GM12878 (cell line): ENCODE results near the gene DARS1. TPM values are rescaled to one million over a fixed set of nuclear protein-coding genes. Genes with fewer than 3 reads are reported as not detected.

Source experiments
- ATAC-seq: fragments of 200-7000 bp; cut with Tn5 transposase; 3 replicates; pipeline ENCODE4 v1.9.1; 2020; ENCODE audit warnings: mild to moderate bottlenecking, moderate library complexity
- BruUV-seq: library from RNA; stranded (reverse); fragments of 400-500 nt; replicated peaks from 2 replicates; lab custom pipeline; 2021; lab: Mats Ljungman, UMichigan
- CTCF ChIA-PET: fragments of 300-600 bp; sonication (Branson Sonifier 250); formaldehyde crosslinking; extraction: SDS; loops from one replicate; lab custom pipeline; 2021; ENCODE audit warnings: inconsistent platforms; lab: Yijun Ruan, JAX
- POLR2A ChIA-PET: fragments of 350-600 bp; formaldehyde crosslinking; extraction: SDS; loops from one replicate; lab custom pipeline; 2021; ENCODE audit warnings: inconsistent platforms; lab: Charles Lee
- RAD21 ChIA-PET: fragments of 300-600 bp; sonication (Branson Sonifier 250); formaldehyde crosslinking; loops from one replicate; lab custom pipeline; 2023; ENCODE audit warnings: antibody characterized with exemption; ENCODE audit not compliant: unreplicated experiment; lab: Charles Lee
- SMC1A ChIA-PET: fragments of 300-600 bp; sonication (Branson Sonifier 250); formaldehyde crosslinking; loops from one replicate; lab custom pipeline; 2023; ENCODE audit not compliant: unreplicated experiment, uncharacterized antibody; lab: Charles Lee
- DNase-seq: peaks from one replicate; pipeline ENCODE4 v3.0.0-alpha.2; 2011; ENCODE audit warnings: low read depth, low spot score
- FAIRE-seq: peaks from 3 replicates; lab custom pipeline; 2011; peaks lifted over from hg19 to GRCh38; lab: Jason Lieb, UNC
- H2AFZ ChIP-seq: 2 replicates; pipeline ENCODE4 v1.6.0; 2011; ENCODE audit warnings: low read depth, low read length, control low read depth; ENCODE audit not compliant: control insufficient read depth
- H3K27ac ChIP-seq: 2 replicates; pipeline ENCODE4 v1.5.1; 2011; ENCODE audit warnings: control low read depth; ENCODE audit not compliant: control insufficient read depth, insufficient read depth
- H3K27me3 ChIP-seq, 2 experiments: replicated peaks in 1 of 2; 2 replicates each; pipeline versions ENCODE4 v1.6.0 to v1.6.1; 2011; ENCODE audit warnings: low read length in 1 of 2; ENCODE audit not compliant: control insufficient read depth in 2 of 2, insufficient read depth in 2 of 2
- H3K36me3 ChIP-seq, 2 experiments: 2 replicates each; pipeline ENCODE4 v1.5.1; 2011; ENCODE audit warnings: low read length in 1 of 2; ENCODE audit not compliant: control insufficient read depth in 2 of 2, insufficient read depth in 2 of 2
- H3K4me1 ChIP-seq: 2 replicates; pipeline ENCODE4 v1.6.1; 2011; ENCODE audit warnings: mild to moderate bottlenecking, low read length, moderate library complexity, mixed read lengths; ENCODE audit not compliant: control insufficient read depth, insufficient read depth
- H3K4me2 ChIP-seq: 2 replicates; pipeline ENCODE4 v1.6.0; 2011; ENCODE audit warnings: control low read depth; ENCODE audit not compliant: control insufficient read depth, insufficient read depth
- H3K4me3 ChIP-seq: fragments of 200-600 bp; sonication (generic); 2 replicates; pipeline ENCODE4 v1.5.1; 2016
- H3K79me2 ChIP-seq: 2 replicates; pipeline ENCODE4 v1.6.0; 2011; ENCODE audit warnings: low read length; ENCODE audit not compliant: control insufficient read depth, insufficient read depth
- H3K9ac ChIP-seq: 2 replicates; pipeline ENCODE4 v1.8.0; 2011; ENCODE audit warnings: low read length, control low read depth, mixed read lengths; ENCODE audit not compliant: control insufficient read depth, insufficient read depth
- H3K9me3 ChIP-seq: replicated peaks from 3 replicates; pipeline ENCODE4 v1.5.1; 2011; ENCODE audit warnings: mild to moderate bottlenecking, low read length; ENCODE audit not compliant: control insufficient read depth, insufficient read depth
- H4K20me1 ChIP-seq: 2 replicates; pipeline ENCODE4 v1.6.0; 2011; ENCODE audit not compliant: control insufficient read depth, insufficient read depth
- CREM ChIP-seq: IDR thresholded peaks from 2 replicates; pipeline ENCODE4 v1.6.1; 2014; ENCODE audit warnings: antibody characterized with exemption, low read depth
- E2F4 ChIP-seq: IDR thresholded peaks from 2 replicates; pipeline ENCODE4 v1.6.1; 2012; ENCODE audit warnings: low read depth, low read length, improper control_type of control experiment
- FOXK2 ChIP-seq: fragments of 450-650 bp; IDR thresholded peaks from 2 replicates; pipeline ENCODE4 v1.6.1; 2017; ENCODE audit warnings: mild to moderate bottlenecking, moderate library complexity
- FOXM1 ChIP-seq: IDR thresholded peaks from 2 replicates; pipeline ENCODE4 v1.6.1; 2012; ENCODE audit warnings: low read depth, mild to moderate bottlenecking, inconsistent platforms, low read length, moderate library complexity
- IRF3 ChIP-seq: fragments of 450-650 bp; IDR thresholded peaks from 2 replicates; pipeline ENCODE4 v1.6.1; 2014; ENCODE audit warnings: mild to moderate bottlenecking
- MAX ChIP-seq: IDR thresholded peaks from 2 replicates; pipeline ENCODE4 v1.6.1; 2012; ENCODE audit warnings: low read depth, low read length, improper control_type of control experiment
- NRF1 ChIP-seq: conservative IDR thresholded peaks from 2 replicates; pipeline ENCODE4 v1.6.1; 2011; ENCODE audit warnings: mild to moderate bottlenecking, low read depth, low read length, improper control_type of control experiment
- SMAD5 ChIP-seq: IDR thresholded peaks from 2 replicates; pipeline ENCODE4 v1.6.1; 2016; ENCODE audit warnings: antibody characterized with exemption, low read depth
- YY1 ChIP-seq: IDR thresholded peaks from 2 replicates; pipeline ENCODE4 v1.6.1; 2011; ENCODE audit warnings: low read depth, mild to moderate bottlenecking, low read length
- ZNF24 ChIP-seq: fragments of 450-650 bp; IDR thresholded peaks from 2 replicates; pipeline ENCODE4 v1.6.1; 2017; ENCODE audit warnings: antibody characterized with exemption, mild to moderate bottlenecking
- ZNF622 ChIP-seq: fragments of 450-650 bp; IDR thresholded peaks from 2 replicates; pipeline ENCODE4 v1.6.1; 2017; ENCODE audit warnings: mild to moderate bottlenecking, inconsistent platforms
- WGBS: methylation state at CpG from one replicate; pipeline ENCODE4 v1.1.6; 2016; ENCODE audit warnings: low lambda C conversion rate; ENCODE audit not compliant: insufficient replicate concordance, insufficient coverage; ENCODE audit errors: missing lambda C conversion rate; 5-methylcytosine and 5-hydroxymethylcytosine counted together
- in situ Hi-C: fragments of 300-500 bp; cut with MboI; formaldehyde crosslinking; loops from 9 replicates; pipeline ENCODE4 v1.14.3; 2018; ENCODE audit warnings: mixed read lengths
- intact Hi-C: fragments of 100-400 bp; cut with micrococcal nuclease; formaldehyde crosslinking; loops from one replicate; pipeline ENCODE4 v1.14.2; 2022; ENCODE audit not compliant: unreplicated experiment
- polyA plus RNA-seq, 11 experiments: library from polyadenylated mRNA; depleted of rRNA in 4 of 11; unstranded in 6 of 11; stranded (reverse) in 5 of 11; fragments of >200 nt; fragmentation: Nextera tagmentation in 4 of 11; fragmentation: Illumina TruSeq in 1 of 11; extraction: Ambion mirVana in 4 of 11; extraction: Trizol in 1 of 11; gene quantifications; 1 replicate in 1 of 11; 2 replicates in 10 of 11; pipeline versions ENCODE4 v1.2.1 to v1.2.3, GENCODE V29; 2011 to 2016; ENCODE audit warnings: inconsistent platforms in 2 of 11, missing spikeins in 2 of 11, low read depth in 1 of 11
- total RNA-seq, 4 experiments: library from RNA; depleted of rRNA in 3 of 4; stranded (reverse); fragments of >200 nt in 3 of 4; fragmentation: Illumina TruSeq in 1 of 4; extraction: Trizol in 1 of 4; gene quantifications; 2 replicates each; pipeline versions ENCODE4 v1.2.1 to v1.2.3, GENCODE V29; 2013 to 2021
- TF ChIP-seq, protein P1 (sequence below): IDR thresholded peaks from 2 replicates; pipeline ENCODE4 v1.6.1; 2012; ENCODE audit warnings: low read depth, low read length, improper control_type of control experiment
- TF ChIP-seq, protein P2 (sequence below), 3 experiments: IDR thresholded peaks in 2 of 3; conservative IDR thresholded peaks in 1 of 3; 2 replicates each; pipeline ENCODE4 v1.5.1; 2011; ENCODE audit warnings: low read depth in 3 of 3, low read length in 3 of 3, mild to moderate bottlenecking in 3 of 3, control low read depth in 2 of 3, moderate library complexity in 2 of 3, inconsistent platforms in 1 of 3, mixed read lengths in 1 of 3; ENCODE audit not compliant: control insufficient read depth in 2 of 3, insufficient read depth in 1 of 3; ENCODE audit errors: extremely low read depth in 1 of 3

Gene DARS1
- total and polyA plus RNA-seq, 10 of the 15 experiments (the other 5 are each of a cell fraction or from before 2014, with no cell fraction given) = 91.0 to 387 (median 137) TPM

DNA sequence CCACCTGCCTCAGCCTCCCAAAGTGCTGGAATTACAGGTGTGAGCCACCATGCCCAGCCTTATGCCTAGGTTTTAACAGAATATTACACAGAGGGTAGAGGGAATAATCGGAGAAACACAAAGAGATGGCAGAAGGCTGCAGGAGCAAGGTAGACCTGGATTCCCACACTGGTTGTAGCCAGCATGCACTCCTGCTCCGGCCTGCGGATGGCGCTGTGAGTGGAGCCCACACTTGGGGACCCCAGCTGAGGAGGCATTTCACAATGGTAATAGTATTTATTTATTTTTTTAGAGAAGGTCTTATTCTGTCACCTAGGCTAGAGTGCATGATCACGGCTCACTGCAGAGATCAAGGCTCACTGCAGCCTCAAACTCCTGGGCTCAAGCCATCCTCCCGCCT is 38.8 kb upstream of the DARS1 start:
- RAD21 ChIA-PET = interaction anchor here (1.5 to 13.8 kb wide), 2 partner anchors 9 to 31 kb away, joined by 3 to 348 read pairs; no protein-coding TSS in a partner anchor
- SMC1A ChIA-PET = interaction anchor here (1.0 to 25.6 kb wide), 5 partner anchors 8 to 39 kb away, joined by 3 to 961 read pairs (median 82); partner anchors contain the start of gene DARS1
- peaks cover 9% of the 10 kb centered on the region for H3K4me1 ChIP-seq
- H3K27me3 ChIP-seq = no peaks in the 10 kb centered on the region
- no peak overlapping the region for H3K27ac ChIP-seq
- no peak overlapping the region for H2AFZ ChIP-seq
- in situ Hi-C loops (no loop called here), intact Hi-C loops (no loop called here)
- no TSS peak for BruUV-seq
- TF ChIP-seq FOXK2 = no peak
- TF ChIP-seq ZNF24 = no peak
- no peak for TF ChIP-seq YY1
- no peak for TF ChIP-seq IRF3
- no peak for TF ChIP-seq ZNF622
- TF ChIP-seq, protein P1, sequence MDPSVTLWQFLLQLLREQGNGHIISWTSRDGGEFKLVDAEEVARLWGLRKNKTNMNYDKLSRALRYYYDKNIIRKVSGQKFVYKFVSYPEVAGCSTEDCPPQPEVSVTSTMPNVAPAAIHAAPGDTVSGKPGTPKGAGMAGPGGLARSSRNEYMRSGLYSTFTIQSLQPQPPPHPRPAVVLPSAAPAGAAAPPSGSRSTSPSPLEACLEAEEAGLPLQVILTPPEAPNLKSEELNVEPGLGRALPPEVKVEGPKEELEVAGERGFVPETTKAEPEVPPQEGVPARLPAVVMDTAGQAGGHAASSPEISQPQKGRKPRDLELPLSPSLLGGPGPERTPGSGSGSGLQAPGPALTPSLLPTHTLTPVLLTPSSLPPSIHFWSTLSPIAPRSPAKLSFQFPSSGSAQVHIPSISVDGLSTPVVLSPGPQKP = no peak
- TF ChIP-seq SMAD5 = no peak
- no peak for TF ChIP-seq MAX
- TF ChIP-seq E2F4 = no peak
- no peak for TF ChIP-seq NRF1
- TF ChIP-seq, protein P2, sequence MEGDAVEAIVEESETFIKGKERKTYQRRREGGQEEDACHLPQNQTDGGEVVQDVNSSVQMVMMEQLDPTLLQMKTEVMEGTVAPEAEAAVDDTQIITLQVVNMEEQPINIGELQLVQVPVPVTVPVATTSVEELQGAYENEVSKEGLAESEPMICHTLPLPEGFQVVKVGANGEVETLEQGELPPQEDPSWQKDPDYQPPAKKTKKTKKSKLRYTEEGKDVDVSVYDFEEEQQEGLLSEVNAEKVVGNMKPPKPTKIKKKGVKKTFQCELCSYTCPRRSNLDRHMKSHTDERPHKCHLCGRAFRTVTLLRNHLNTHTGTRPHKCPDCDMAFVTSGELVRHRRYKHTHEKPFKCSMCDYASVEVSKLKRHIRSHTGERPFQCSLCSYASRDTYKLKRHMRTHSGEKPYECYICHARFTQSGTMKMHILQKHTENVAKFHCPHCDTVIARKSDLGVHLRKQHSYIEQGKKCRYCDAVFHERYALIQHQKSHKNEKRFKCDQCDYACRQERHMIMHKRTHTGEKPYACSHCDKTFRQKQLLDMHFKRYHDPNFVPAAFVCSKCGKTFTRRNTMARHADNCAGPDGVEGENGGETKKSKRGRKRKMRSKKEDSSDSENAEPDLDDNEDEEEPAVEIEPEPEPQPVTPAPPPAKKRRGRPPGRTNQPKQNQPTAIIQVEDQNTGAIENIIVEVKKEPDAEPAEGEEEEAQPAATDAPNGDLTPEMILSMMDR (IDR thresholded peaks at IDR 0.05 in 2 of 3, conservative IDR thresholded peaks at IDR 0.05 in 1 of 3; ENCODE audit: control insufficient read depth in 2 of 3, extremely low read depth in 1 of 3, insufficient read depth in 1 of 3, low read depth in 3 of 3, low read length in 3 of 3) = no peak
- TF ChIP-seq FOXM1 = no peak
- no peak for TF ChIP-seq CREM
- ATAC-seq (no peak), FAIRE-seq (no peak), DNase-seq (no peak)
- no peaks in the 10 kb centered on the region for H3K36me3 ChIP-seq
- CTCF ChIA-PET = interaction anchor here (0.7 to 1.4 kb wide), 3 partner anchors 9 to 24 kb away, joined by 3 to 4 read pairs (median 3); no protein-coding TSS in a partner anchor
- no peak overlapping the region for H3K4me2 ChIP-seq
- 79% methylated on average over 6 of the region's 6 CpGs for WGBS
- POLR2A ChIA-PET = interaction anchor here (8.2 kb wide), 1 partner anchor 26 kb away, joined by 80 read pairs; no protein-coding TSS in a partner anchor
- H3K9me3 ChIP-seq = no peaks in the 10 kb centered on the region
- no peak overlapping the region for H3K4me3 ChIP-seq
- H4K20me1 ChIP-seq = no peaks in the 10 kb centered on the region
- H3K9ac ChIP-seq = no peak overlapping the region
- H3K79me2 ChIP-seq = no peaks in the 10 kb centered on the region
